H1 (cell line): Measurements from ENCODE around the gene ENPEP.

ENCODE experiments used
- CBX5 ChIP-seq: fragments of 300-800, 300-1000 bp; sonication (generic); IDR thresholded peaks from 2 replicates; pipeline ENCODE4 v1.7.1; 2016; ENCODE audit warnings: antibody characterized with exemption, low read length, low read depth
- FOSL1 ChIP-seq: IDR thresholded peaks from 2 replicates; pipeline ENCODE4 v1.6.1; 2011; ENCODE audit warnings: mild to moderate bottlenecking, low read depth, low read length, moderate library complexity; ENCODE audit not compliant: insufficient read depth
- JUND ChIP-seq: IDR thresholded peaks from 2 replicates; pipeline ENCODE4 v1.6.1; 2011; ENCODE audit warnings: mild to moderate bottlenecking, improper control_type of control experiment, low read length
- KDM4A ChIP-seq: IDR thresholded peaks from one replicate; pipeline ENCODE4 v1.7.1; 2012; ENCODE audit warnings: low read depth, mild to moderate bottlenecking, moderate library complexity, low read length, inconsistent platforms; ENCODE audit not compliant: severe bottlenecking
- POLR2A ChIP-seq, 2 experiments: IDR thresholded peaks; 1 replicate in 1 of 2; 2 replicates in 1 of 2; pipeline ENCODE4 v1.6.1; 2011; ENCODE audit warnings: low read depth in 2 of 2, low read length in 2 of 2, mild to moderate bottlenecking in 2 of 2; ENCODE audit errors: control extremely low read depth in 1 of 2
- RNF2 ChIP-seq: fragments of 200-900, 300-1000 bp; sonication (generic); IDR thresholded peaks from 2 replicates; pipeline ENCODE4 v1.7.1; 2016; ENCODE audit warnings: borderline replicate concordance, low read depth, mild to moderate bottlenecking, antibody characterized with exemption, low read length; ENCODE audit not compliant: poor library complexity, severe bottlenecking; ENCODE audit errors: missing control alignments
- SP1 ChIP-seq: IDR thresholded peaks from 2 replicates; pipeline ENCODE4 v1.6.1; 2011; ENCODE audit warnings: low read depth, low read length
- USF2 ChIP-seq: IDR thresholded peaks from 2 replicates; pipeline ENCODE4 v1.6.1; 2011; ENCODE audit warnings: low read length, improper control_type of control experiment
- YY1 ChIP-seq: IDR thresholded peaks from 2 replicates; pipeline ENCODE4 v1.6.1; 2011; ENCODE audit warnings: low read depth, mild to moderate bottlenecking, low read length
- TF ChIP-seq, protein P1 (sequence below), 3 experiments: IDR thresholded peaks; 1 replicate in 2 of 3; 2 replicates in 1 of 3; pipeline versions ENCODE4 v1.5.1 to v1.6.1; 2011; ENCODE audit warnings: low read length in 3 of 3, mild to moderate bottlenecking in 3 of 3, inconsistent platforms in 2 of 3, low read depth in 1 of 3, moderate library complexity in 1 of 3; ENCODE audit not compliant: insufficient read depth in 1 of 3; ENCODE audit errors: control extremely low read depth in 1 of 3

DNA sequence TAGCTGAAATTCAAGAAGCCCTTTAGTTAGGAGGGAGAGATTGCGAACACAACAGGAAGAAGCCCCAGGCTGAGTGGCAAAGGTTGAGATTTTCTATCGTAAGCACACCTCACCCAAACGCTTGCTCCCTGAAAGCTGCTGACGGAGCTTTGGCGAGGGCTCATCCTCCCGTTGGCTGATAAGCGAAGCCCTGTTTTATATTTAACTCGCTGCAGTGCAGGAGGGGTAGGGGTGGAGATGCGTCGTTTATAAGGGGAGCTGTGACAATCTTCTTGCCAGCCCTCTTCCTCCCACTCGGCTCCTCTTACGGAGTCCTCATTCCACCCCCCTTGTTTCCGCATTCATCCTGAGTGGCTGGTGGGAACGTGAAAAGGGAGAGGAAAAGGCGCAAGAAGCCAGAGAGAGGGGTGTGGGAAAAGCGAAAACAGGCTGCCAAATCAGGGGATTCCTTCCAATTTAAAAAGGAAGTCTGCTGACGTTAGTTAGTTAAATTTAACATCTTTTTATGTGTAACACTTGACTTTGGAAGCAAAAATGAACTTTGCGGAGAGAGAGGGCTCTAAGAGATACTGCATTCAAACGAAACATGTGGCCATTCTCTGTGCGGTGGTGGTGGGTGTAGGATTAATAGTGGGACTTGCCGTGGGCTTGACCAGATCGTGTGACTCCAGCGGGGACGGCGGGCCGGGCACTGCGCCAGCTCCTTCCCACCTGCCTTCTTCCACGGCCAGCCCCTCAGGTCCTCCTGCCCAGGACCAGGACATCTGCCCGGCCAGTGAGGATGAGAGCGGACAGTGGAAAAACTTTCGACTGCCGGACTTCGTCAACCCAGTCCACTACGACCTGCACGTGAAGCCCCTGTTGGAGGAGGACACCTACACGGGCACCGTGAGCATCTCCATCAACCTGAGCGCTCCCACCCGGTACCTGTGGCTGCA, at the start of gene ENPEP:
- no peak for TF ChIP-seq SP1
- no peak for TF ChIP-seq POLR2A (IDR thresholded peaks at IDR 0.05; ENCODE audit: control extremely low read depth in 1 of 2, low read depth in 2 of 2, low read length in 2 of 2)
- TF ChIP-seq, protein P1, sequence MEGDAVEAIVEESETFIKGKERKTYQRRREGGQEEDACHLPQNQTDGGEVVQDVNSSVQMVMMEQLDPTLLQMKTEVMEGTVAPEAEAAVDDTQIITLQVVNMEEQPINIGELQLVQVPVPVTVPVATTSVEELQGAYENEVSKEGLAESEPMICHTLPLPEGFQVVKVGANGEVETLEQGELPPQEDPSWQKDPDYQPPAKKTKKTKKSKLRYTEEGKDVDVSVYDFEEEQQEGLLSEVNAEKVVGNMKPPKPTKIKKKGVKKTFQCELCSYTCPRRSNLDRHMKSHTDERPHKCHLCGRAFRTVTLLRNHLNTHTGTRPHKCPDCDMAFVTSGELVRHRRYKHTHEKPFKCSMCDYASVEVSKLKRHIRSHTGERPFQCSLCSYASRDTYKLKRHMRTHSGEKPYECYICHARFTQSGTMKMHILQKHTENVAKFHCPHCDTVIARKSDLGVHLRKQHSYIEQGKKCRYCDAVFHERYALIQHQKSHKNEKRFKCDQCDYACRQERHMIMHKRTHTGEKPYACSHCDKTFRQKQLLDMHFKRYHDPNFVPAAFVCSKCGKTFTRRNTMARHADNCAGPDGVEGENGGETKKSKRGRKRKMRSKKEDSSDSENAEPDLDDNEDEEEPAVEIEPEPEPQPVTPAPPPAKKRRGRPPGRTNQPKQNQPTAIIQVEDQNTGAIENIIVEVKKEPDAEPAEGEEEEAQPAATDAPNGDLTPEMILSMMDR (IDR thresholded peaks at IDR 0.05; ENCODE audit: control extremely low read depth in 1 of 3, insufficient read depth in 1 of 3, low read depth in 1 of 3, low read length in 3 of 3) = no peak
- no peak for TF ChIP-seq JUND
- TF ChIP-seq FOSL1 = no peak
- no peak for TF ChIP-seq RNF2
- TF ChIP-seq YY1 = no peak
- TF ChIP-seq USF2 = no peak
- no peak for TF ChIP-seq CBX5
- TF ChIP-seq KDM4A = no peak
